ENCODE results near the gene PIKFYVE.

DNA sequence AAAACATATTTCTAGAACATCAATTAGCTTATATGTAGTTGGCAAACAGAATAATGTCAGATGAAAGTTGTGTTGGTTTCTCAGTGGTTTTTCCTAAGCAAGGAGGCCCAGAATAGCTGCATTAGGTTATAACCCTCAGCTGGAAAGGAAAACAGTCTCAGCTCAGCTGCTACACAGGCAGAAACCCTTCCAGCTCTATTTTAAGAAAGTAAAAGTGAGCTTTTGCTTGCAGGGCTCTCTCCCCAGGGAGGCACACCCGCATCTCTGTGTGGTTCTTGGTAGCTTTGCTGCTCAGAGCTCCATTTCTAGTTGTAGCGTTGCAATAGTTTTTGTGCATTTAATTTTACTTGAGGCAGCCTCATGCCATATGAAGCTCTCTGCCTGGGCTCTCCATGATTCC is 54.6 kb downstream of the PIKFYVE start:
- TF ChIP-seq, protein P1, sequence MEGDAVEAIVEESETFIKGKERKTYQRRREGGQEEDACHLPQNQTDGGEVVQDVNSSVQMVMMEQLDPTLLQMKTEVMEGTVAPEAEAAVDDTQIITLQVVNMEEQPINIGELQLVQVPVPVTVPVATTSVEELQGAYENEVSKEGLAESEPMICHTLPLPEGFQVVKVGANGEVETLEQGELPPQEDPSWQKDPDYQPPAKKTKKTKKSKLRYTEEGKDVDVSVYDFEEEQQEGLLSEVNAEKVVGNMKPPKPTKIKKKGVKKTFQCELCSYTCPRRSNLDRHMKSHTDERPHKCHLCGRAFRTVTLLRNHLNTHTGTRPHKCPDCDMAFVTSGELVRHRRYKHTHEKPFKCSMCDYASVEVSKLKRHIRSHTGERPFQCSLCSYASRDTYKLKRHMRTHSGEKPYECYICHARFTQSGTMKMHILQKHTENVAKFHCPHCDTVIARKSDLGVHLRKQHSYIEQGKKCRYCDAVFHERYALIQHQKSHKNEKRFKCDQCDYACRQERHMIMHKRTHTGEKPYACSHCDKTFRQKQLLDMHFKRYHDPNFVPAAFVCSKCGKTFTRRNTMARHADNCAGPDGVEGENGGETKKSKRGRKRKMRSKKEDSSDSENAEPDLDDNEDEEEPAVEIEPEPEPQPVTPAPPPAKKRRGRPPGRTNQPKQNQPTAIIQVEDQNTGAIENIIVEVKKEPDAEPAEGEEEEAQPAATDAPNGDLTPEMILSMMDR (IDR thresholded peaks at IDR 0.05) = no peak
- TF ChIP-seq POLR2A (IDR thresholded peaks at IDR 0.05) (no peak), EP300 (IDR thresholded peaks at IDR 0.05) (no peak)

Data from tibial nerve (tissue), 4 donors.